Body of pancreas (tissue), 4 donors: ENCODE results near the gene TMEM128. TPM values are rescaled to one million over a fixed set of nuclear protein-coding genes. Genes with fewer than 3 reads are reported as not detected.
A peak's percentile ranks its signal among the peaks of the same experiment; 100 is the strongest.
"Not testable (repeated sequence)": the region's sequence is repeated elsewhere in the genome, so short reads cannot be mapped to it uniquely, and the experiment has no call there.

Experiments used
- ATAC-seq: fragments of 150-250 bp; one replicate; pipeline ENCODE4 v1.9.1; 2016
- DNase-seq, 4 donors: peaks; one replicate each; pipeline ENCODE4 v3.0.0-alpha.2; 2019
- H3K27ac ChIP-seq, 4 donors: fragments of 200-600 bp; sonication (generic); 1 replicate in 3 of 4; 2 replicates in 1 of 4; pipeline versions ENCODE4 v1.5.1 to v1.6.1; 2016 to 2019; ENCODE audit warnings: mild to moderate bottlenecking in 1 of 4, mixed read lengths in 1 of 4, moderate library complexity in 1 of 4
- H3K27me3 ChIP-seq, 2 donors: fragments of 200-600 bp; sonication (generic); one replicate each; pipeline ENCODE4 v1.6.0; 2016; ENCODE audit warnings: mild to moderate bottlenecking in 1 of 2
- H3K36me3 ChIP-seq, 2 donors: fragments of 200-600 bp; sonication (generic); replicated peaks in 1 of 2; 2 replicates each; pipeline ENCODE4 v1.5.1; 2016; ENCODE audit warnings: low read depth in 2 of 2; ENCODE audit not compliant: insufficient read depth in 1 of 2
- H3K4me1 ChIP-seq: fragments of 200-600 bp; sonication (generic); one replicate; pipeline ENCODE4 v1.6.0; 2016
- H3K4me3 ChIP-seq, 2 donors: fragments of 200-600 bp; sonication (generic); 1 replicate in 1 of 2; 2 replicates in 1 of 2; pipeline ENCODE4 v1.5.1; 2016 to 2019
- H3K9me3 ChIP-seq, 3 donors: fragments of 200-600 bp; sonication (generic); 1 replicate in 2 of 3; 2 replicates in 1 of 3; pipeline ENCODE4 v1.5.1; 2016
- POLR2A ChIP-seq, 3 donors: fragments of 450-650 bp; IDR thresholded peaks; one replicate each; pipeline ENCODE4 v1.6.1; 2016; ENCODE audit warnings: antibody characterized with exemption in 3 of 3, mild to moderate bottlenecking in 2 of 3
- WGBS, 2 donors: methylation state at CpG; one replicate each; pipeline ENCODE4 v1.1.5; 2017; 5-methylcytosine and 5-hydroxymethylcytosine counted together
- intact Hi-C: fragments of 100-400 bp; cut with DNase I; formaldehyde crosslinking; loops from one replicate; pipeline ENCODE4 v1.15.1; 2023
- total RNA-seq, 2 donors: library from RNA; depleted of rRNA; stranded (reverse); fragments of >200 nt; gene quantifications; one replicate each; pipeline ENCODE4 v1.1.0, GENCODE V29; 2016
- TF ChIP-seq, protein P1 (sequence below), 7 experiments: fragments of 450-650 bp in 4 of 7; fragments of 200-600 bp in 3 of 7; sonication (generic) in 3 of 7; IDR thresholded peaks; one replicate each; pipeline ENCODE4 v1.5.1; 2016 to 2019; ENCODE audit warnings: antibody characterized with exemption in 7 of 7

Gene TMEM128
- total RNA-seq, 2 donors from 2014 or later: 12.9 to 17.1 TPM

DNA sequence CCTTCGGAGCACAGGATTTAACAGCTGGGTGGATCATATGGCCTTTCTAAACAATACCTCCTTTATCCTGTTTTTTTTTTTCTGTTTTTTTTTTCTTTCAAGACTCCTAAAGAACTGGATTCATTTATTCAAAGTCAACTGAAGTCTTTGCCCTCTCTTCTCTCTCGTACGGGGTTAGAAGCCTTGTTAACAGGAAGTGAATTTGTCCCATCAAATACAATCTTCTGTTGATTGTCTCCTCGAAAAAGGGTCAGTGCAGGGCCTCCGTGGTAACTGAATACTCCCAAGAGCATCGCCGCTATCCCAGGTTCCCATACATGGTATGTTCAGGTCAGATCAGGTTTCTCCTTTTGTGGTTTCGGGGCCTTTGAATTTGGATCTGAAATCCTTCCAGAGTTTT lies 1.8 kb upstream of the TMEM128 start:
- ATAC-seq: no peak
- H3K4me3 ChIP-seq: no peak overlapping the region
- 75 to 76% methylated on average over 8 of the region's 8 CpGs for WGBS, 2 donors
- H3K27me3 ChIP-seq: no peaks in the 10 kb centered on the region
- H3K4me1 ChIP-seq: peaks cover 18% of the 10 kb centered on the region
- no peaks in the 10 kb centered on the region for H3K9me3 ChIP-seq
- intact Hi-C loops: no loop called here
- TF ChIP-seq, protein P1, sequence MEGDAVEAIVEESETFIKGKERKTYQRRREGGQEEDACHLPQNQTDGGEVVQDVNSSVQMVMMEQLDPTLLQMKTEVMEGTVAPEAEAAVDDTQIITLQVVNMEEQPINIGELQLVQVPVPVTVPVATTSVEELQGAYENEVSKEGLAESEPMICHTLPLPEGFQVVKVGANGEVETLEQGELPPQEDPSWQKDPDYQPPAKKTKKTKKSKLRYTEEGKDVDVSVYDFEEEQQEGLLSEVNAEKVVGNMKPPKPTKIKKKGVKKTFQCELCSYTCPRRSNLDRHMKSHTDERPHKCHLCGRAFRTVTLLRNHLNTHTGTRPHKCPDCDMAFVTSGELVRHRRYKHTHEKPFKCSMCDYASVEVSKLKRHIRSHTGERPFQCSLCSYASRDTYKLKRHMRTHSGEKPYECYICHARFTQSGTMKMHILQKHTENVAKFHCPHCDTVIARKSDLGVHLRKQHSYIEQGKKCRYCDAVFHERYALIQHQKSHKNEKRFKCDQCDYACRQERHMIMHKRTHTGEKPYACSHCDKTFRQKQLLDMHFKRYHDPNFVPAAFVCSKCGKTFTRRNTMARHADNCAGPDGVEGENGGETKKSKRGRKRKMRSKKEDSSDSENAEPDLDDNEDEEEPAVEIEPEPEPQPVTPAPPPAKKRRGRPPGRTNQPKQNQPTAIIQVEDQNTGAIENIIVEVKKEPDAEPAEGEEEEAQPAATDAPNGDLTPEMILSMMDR (IDR thresholded peaks at IDR 0.05): no peak
- H3K36me3 ChIP-seq: peaks cover 0 to 2% of the 10 kb centered on the region in 2 donors
- H3K27ac ChIP-seq: no peak overlapping the region
- no peak for DNase-seq

DNA sequence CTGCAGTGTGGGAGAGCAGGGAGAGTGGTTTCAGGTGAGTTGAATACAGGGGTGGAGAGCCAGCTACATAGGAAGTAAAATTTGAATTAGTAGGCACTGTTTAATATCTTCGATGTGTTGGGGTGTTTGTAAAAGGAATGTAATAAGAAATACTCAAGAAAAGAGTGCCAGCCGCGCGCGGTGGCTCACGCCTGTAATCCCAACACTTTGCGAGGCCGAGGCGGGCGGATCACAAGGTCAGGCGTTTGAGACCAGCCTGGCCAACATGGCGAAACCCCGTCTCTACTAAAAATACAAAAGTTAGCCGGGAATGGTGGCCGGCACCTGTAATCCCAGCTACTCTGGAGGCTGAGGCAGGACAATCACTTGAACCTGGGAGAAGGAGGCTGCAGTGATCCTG lies 1.3 kb upstream of the TMEM128 start:
- 93 to 95% methylated on average over 12 to 15 of the region's 15 CpGs for WGBS, 2 donors
- ATAC-seq, H3K27me3 ChIP-seq, intact Hi-C loops, H3K4me3 ChIP-seq, DNase-seq, H3K9me3 ChIP-seq, H3K36me3 ChIP-seq: not testable (repeated sequence)
- Histone ChIP-seq H3K27ac (peak overlapping the region in 1 of 4 donors; percentile 94), H3K4me1 (peaks cover 18% of the 10 kb centered on the region)

DNA sequence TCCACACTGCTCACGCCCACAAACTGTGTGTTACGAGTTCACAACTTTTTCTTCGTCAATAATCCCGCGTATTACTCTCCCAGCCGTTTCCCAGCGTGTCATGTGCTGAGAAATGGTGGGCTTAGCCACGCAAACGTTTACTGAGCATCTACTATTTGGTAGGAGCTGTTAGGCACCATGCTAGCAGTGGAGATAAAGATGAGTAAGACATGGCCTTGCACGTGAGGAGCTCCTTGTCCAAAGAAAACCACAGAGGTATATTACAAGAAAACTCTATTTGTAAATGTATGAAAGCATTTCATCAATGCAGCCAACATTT lies 821 bp upstream of the TMEM128 start:
- WGBS, 2 donors: 16 to 17% methylated on average over 10 of the region's 10 CpGs
- intact Hi-C loops: no loop called here

GRCh38 chr4:4247696-4248028 lies 361 bp downstream of the TMEM128 start:
- intact Hi-C loops: no loop called here
- Histone ChIP-seq H3K27ac (peak overlapping the region; percentile 90 to 94 (median 94)), H3K4me1 (peaks cover 18% of the 10 kb centered on the region), H3K9me3 (no peaks in the 10 kb centered on the region), H3K27me3 (no peaks in the 10 kb centered on the region), H3K36me3 (peaks cover 0 to 5% of the 10 kb centered on the region in 2 donors), H3K4me3 (peak overlapping the region; percentile 67 to 94)
- DNase-seq (no peak), ATAC-seq (no peak)
- TF ChIP-seq, protein P1 (IDR thresholded peaks at IDR 0.05): no peak
- no peak for TF ChIP-seq POLR2A (IDR thresholded peaks at IDR 0.05)
- 0% methylated on average over 6 to 12 of the region's 12 CpGs for WGBS, 2 donors

More for the DNA sequence above, 821 bp upstream of the TMEM128 start:
- Histone ChIP-seq H3K4me1 (peaks cover 18% of the 10 kb centered on the region), H3K9me3 (no peaks in the 10 kb centered on the region), H3K27ac (peak overlapping the region; percentile 90 to 94 (median 94)), H3K27me3 (no peaks in the 10 kb centered on the region), H3K4me3 (peak overlapping the region; percentile 67 to 94), H3K36me3 (peaks cover 0 to 5% of the 10 kb centered on the region in 2 donors)
- ATAC-seq (no peak), DNase-seq (no peak)
- no peak for TF ChIP-seq POLR2A (IDR thresholded peaks at IDR 0.05)
- TF ChIP-seq, protein P1 (IDR thresholded peaks at IDR 0.05): no peak

DNA sequence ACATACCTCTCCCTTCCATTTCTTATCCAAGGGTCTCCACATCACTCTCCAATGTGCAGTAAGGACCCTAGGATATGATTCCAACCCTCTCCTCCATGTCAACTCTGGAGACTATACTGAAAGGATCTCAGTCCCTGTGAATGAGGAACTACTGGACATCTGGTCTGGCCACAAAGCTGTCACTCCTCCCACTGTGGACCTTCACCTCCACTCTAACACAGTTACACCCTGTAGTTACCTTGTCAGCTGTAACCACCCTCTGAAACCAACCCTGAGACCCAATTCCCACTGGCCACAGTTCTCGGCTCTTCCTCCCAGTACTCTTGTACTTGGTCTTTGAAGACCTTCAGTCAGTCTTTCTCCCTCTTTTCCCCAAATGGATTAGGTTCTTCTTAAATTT lies 2.9 kb downstream of the TMEM128 start:
- Histone ChIP-seq H3K36me3 (peaks cover 0 to 12% of the 10 kb centered on the region in 2 donors), H3K4me3 (no peak overlapping the region), H3K27me3 (no peaks in the 10 kb centered on the region), H3K4me1 (peaks cover 18% of the 10 kb centered on the region), H3K27ac (no peak overlapping the region), H3K9me3 (no peaks in the 10 kb centered on the region)
- ATAC-seq (no peak), DNase-seq (no peak)
- 97 to 100% methylated on average over 1 of the region's 1 CpG for WGBS, 2 donors
- TF ChIP-seq POLR2A (IDR thresholded peaks at IDR 0.05): no peak
- TF ChIP-seq, protein P1 (IDR thresholded peaks at IDR 0.05): no peak
- intact Hi-C loops: no loop called here

- DNase-seq, intact Hi-C loops, H3K4me3 ChIP-seq, H3K27ac ChIP-seq, ATAC-seq, H3K27me3 ChIP-seq, H3K36me3 ChIP-seq, H3K9me3 ChIP-seq, H3K4me1 ChIP-seq: not testable (repeated sequence)
- 91 to 98% methylated on average over 3 of the region's 3 CpGs for WGBS, 2 donors
These were observed 8.5 kb downstream of the TMEM128 start for GRCh38 chr4:4239551-4239950.
